Ishikawa (cell line): ENCODE measurements around the gene DHRS1.

Experiments
- CEBPB ChIP-seq: IDR thresholded peaks from 2 replicates; pipeline ENCODE4 v1.6.1; 2012
- CREB1 ChIP-seq: IDR thresholded peaks from 2 replicates; pipeline ENCODE4 v1.6.1; 2012; ENCODE audit warnings: low read depth
- EGR1 ChIP-seq: IDR thresholded peaks from 2 replicates; pipeline ENCODE4 v1.6.1; 2012
- EP300 ChIP-seq: IDR thresholded peaks from 2 replicates; pipeline ENCODE4 v1.6.1; 2012; ENCODE audit warnings: borderline replicate concordance
- FOXM1 ChIP-seq: IDR thresholded peaks from 2 replicates; pipeline ENCODE4 v1.6.1; 2012; ENCODE audit warnings: low read depth, borderline replicate concordance
- MAX ChIP-seq: IDR thresholded peaks from 2 replicates; pipeline ENCODE4 v1.6.1; 2012
- NFIC ChIP-seq: IDR thresholded peaks from 2 replicates; pipeline ENCODE4 v1.6.1; 2012
- RAD21 ChIP-seq: IDR thresholded peaks from 2 replicates; pipeline ENCODE4 v1.6.1; 2012; ENCODE audit warnings: low read depth
- TAF1 ChIP-seq: IDR thresholded peaks from 2 replicates; pipeline ENCODE4 v1.6.1; 2012; ENCODE audit warnings: low read depth, mild to moderate bottlenecking
- TCF12 ChIP-seq: IDR thresholded peaks from 2 replicates; pipeline ENCODE4 v1.6.1; 2012; ENCODE audit warnings: low read depth
- TEAD4 ChIP-seq: IDR thresholded peaks from 2 replicates; pipeline ENCODE4 v1.6.1; 2012
- USF1 ChIP-seq: IDR thresholded peaks from 2 replicates; pipeline ENCODE4 v1.6.1; 2012
- YY1 ChIP-seq: IDR thresholded peaks from 2 replicates; pipeline ENCODE4 v1.6.1; 2012; ENCODE audit warnings: low read depth
- ZBTB7A ChIP-seq: IDR thresholded peaks from 2 replicates; pipeline ENCODE4 v1.6.1; 2012; ENCODE audit warnings: low read depth
- TF ChIP-seq, protein P1 (sequence below): IDR thresholded peaks from 2 replicates; pipeline ENCODE4 v1.6.1; 2012; ENCODE audit warnings: low read depth, mild to moderate bottlenecking

DHRS1 gene

GRCh38 chr14:24266344-24267244, 33.0 kb downstream of the DHRS1 start:
- TF ChIP-seq ZBTB7A (no peak), CEBPB (no peak), CREB1 (no peak), FOXM1 (no peak), RAD21 (no peak), EGR1 (no peak)
- TF ChIP-seq, protein P1, sequence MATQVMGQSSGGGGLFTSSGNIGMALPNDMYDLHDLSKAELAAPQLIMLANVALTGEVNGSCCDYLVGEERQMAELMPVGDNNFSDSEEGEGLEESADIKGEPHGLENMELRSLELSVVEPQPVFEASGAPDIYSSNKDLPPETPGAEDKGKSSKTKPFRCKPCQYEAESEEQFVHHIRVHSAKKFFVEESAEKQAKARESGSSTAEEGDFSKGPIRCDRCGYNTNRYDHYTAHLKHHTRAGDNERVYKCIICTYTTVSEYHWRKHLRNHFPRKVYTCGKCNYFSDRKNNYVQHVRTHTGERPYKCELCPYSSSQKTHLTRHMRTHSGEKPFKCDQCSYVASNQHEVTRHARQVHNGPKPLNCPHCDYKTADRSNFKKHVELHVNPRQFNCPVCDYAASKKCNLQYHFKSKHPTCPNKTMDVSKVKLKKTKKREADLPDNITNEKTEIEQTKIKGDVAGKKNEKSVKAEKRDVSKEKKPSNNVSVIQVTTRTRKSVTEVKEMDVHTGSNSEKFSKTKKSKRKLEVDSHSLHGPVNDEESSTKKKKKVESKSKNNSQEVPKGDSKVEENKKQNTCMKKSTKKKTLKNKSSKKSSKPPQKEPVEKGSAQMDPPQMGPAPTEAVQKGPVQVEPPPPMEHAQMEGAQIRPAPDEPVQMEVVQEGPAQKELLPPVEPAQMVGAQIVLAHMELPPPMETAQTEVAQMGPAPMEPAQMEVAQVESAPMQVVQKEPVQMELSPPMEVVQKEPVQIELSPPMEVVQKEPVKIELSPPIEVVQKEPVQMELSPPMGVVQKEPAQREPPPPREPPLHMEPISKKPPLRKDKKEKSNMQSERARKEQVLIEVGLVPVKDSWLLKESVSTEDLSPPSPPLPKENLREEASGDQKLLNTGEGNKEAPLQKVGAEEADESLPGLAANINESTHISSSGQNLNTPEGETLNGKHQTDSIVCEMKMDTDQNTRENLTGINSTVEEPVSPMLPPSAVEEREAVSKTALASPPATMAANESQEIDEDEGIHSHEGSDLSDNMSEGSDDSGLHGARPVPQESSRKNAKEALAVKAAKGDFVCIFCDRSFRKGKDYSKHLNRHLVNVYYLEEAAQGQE, result no peak

- TF ChIP-seq RAD21 (no peak), CEBPB (no peak), USF1 (no peak), CREB1 (no peak), TEAD4 (no peak), TCF12 (no peak), YY1 (no peak), TAF1 (no peak), NFIC (no peak), EP300 (no peak), EGR1 (no peak)
- TF ChIP-seq, protein P1, result no peak
Observed at GRCh38 chr14:24264298-24264697, 35.3 kb downstream of the DHRS1 start.

- TF ChIP-seq EP300 (no peak), CEBPB (no peak), EGR1 (no peak), ZBTB7A (no peak), TAF1 (no peak), NFIC (no peak), FOXM1 (no peak), RAD21 (no peak), MAX (no peak), TCF12 (no peak), TEAD4 (no peak)
Observed at GRCh38 chr14:24263848-24264247, 35.7 kb downstream of the DHRS1 start.

DNA sequence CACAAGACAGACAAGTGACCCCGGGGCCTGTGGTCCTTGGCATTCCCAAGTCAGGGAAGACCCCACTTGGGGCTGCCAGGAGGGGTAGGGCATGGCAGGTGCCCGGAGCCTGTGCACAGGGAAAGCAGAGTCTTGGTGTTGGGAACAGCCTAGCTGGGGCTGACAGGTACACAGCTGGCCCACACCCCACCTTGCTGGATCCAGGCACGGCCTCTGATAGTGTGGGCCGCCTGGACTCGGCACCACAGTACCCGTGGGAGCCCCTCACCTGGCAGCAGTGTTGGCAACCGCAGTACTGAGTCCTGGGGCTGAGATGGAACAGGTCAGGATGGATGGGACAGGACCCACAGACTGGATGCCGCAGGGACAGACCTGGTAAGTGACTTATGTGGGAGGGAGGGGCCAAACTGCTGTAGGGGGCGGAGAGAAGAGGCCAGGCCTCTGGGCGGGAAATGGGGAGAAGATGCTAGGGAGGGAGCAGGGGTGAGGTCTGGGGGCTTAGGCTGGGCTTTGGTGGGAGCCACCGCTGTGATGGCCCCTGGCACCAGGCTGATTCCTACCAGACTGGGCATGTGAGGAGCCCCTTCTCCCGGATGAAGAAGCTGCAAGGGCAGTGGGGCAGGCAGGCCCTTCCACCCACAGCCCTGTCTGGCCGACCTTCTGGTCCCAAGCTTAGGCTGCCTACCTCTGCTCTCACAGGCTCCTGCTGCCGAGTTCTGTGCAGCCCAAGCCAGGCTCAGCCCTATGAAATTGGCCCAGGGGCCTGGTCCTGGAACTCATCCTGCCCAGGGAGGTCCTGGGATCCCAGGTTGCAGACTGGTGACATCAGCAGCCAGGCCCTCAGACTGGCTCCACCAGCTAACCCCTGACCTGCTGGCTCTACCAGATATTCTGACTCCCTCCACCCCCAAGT, 36.5 kb downstream of the DHRS1 start, which contains the start of gene TGM1:
Gene TGM1, minus strand, starts transcription at position 357 of the 913 bp plus-strand sequence. CDS start 825 bp downstream, outside the sequence.
- TF ChIP-seq TCF12, result no peak
- TF ChIP-seq EGR1, result no peak
- TF ChIP-seq MAX, result no peak
- no peak for TF ChIP-seq RAD21
- TF ChIP-seq ZBTB7A, result no peak
- TF ChIP-seq YY1, result no peak
- no peak for TF ChIP-seq FOXM1
- TF ChIP-seq, protein P1, result no peak
- TF ChIP-seq TAF1, result no peak
- no peak for TF ChIP-seq EP300
- TF ChIP-seq CEBPB, result no peak
- TF ChIP-seq TEAD4, result no peak
- no peak for TF ChIP-seq USF1
- no peak for TF ChIP-seq NFIC
- no peak for TF ChIP-seq CREB1
